ENCODE measurements around the gene GATD1.

Gene GATD1

GRCh38 chr11:798093-798713, 20.9 kb upstream of the GATD1 start, which contains the start of gene SLC25A22:
TSS of gene SLC25A22 (minus strand) at chr11:798281. CDS start at chr11:795006, 3,275 bp downstream.
- H3K4me3 ChIP-seq (ENCODE audit: low read length), result peak within 1 kb of the TSS; percentile 88
- peak within 1 kb of the TSS; percentile 90 for H3K4me2 ChIP-seq (ENCODE audit: low read length)
- no peaks in the 10 kb centered on the region for H3K27me3 ChIP-seq (ENCODE audit: control insufficient read depth, insufficient read depth, low read length)
- H3K36me3 ChIP-seq (ENCODE audit: insufficient read depth, low read length), result peaks cover 28% of the 10 kb centered on the region
- no peaks in the 10 kb centered on the region for H3K9me3 ChIP-seq (replicated peaks; ENCODE audit: low read length)
- H3K4me1 ChIP-seq (ENCODE audit: control insufficient read depth, insufficient read depth, low read length), result peaks cover 35% of the 10 kb centered on the region
- peak within 1 kb of the TSS; percentile 84 for H3K9ac ChIP-seq (ENCODE audit: low read depth, low read length)

- Histone ChIP-seq H3K27me3 (ENCODE audit: control insufficient read depth, insufficient read depth, low read length) (no peaks in the 10 kb centered on the region), H3K9ac (ENCODE audit: low read depth, low read length) (peak overlapping the region; percentile 84), H3K9me3 (replicated peaks; ENCODE audit: low read length) (no peaks in the 10 kb centered on the region), H3K4me2 (ENCODE audit: low read length) (peak overlapping the region; percentile 90), H3K4me1 (ENCODE audit: control insufficient read depth, insufficient read depth, low read length) (peaks cover 35% of the 10 kb centered on the region), H3K36me3 (ENCODE audit: insufficient read depth, low read length) (peaks cover 28% of the 10 kb centered on the region), H3K4me3 (ENCODE audit: low read length) (peak overlapping the region; percentile 88)
These were observed 20.2 kb upstream of the GATD1 start for GRCh38 chr11:797296-798092.

DNA sequence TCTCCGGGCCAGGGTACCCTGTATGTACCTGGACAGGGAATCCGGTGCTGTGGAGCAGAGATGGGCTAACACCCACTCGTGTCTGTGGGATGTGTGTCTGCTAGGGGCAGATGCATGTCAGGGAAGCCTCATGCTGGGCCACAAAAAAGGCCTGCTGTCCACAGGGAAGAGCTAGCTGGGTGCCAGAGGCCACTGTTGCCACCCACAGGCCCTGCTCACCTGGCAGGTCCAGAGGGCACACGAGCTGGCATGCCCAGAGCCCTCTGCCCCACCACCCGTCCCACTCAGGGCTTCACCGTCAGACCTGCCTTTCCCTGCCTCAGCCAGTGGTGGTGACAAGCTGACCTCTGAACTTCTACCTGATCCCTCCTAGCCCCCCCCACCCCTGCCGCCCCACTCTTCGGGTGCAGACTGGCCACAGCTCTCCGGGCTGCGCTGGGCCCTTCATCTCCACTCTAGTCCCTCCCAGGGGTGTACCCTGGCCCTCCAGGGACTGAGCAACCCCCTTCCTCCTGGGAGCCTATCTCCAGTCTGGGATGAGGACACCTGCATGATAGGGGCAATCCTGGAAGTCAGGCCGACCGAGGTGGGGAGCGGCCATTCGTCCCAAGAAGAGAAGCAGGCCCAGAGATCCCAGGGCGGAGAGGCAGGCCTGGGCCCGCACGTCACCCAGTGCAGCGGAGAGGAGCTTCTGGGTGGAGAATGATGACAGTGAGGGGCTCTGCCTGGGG, 19.4 kb upstream of the GATD1 start:
- Histone ChIP-seq H3K9ac (ENCODE audit: low read depth, low read length) (peak overlapping the region; percentile 84), H3K9me3 (replicated peaks; ENCODE audit: low read length) (no peaks in the 10 kb centered on the region), H3K4me1 (ENCODE audit: control insufficient read depth, insufficient read depth, low read length) (peaks cover 35% of the 10 kb centered on the region), H3K4me3 (ENCODE audit: low read length) (peak overlapping the region; percentile 88), H3K27me3 (ENCODE audit: control insufficient read depth, insufficient read depth, low read length) (no peaks in the 10 kb centered on the region), H3K4me2 (ENCODE audit: low read length) (peak overlapping the region; percentile 90), H3K36me3 (ENCODE audit: insufficient read depth, low read length) (peaks cover 21% of the 10 kb centered on the region)

GRCh38 chr11:795634-796564, 18.6 kb upstream of the GATD1 start:
- Histone ChIP-seq H3K4me2 (ENCODE audit: low read length) (peak overlapping the region; percentile 90), H3K9me3 (replicated peaks; ENCODE audit: low read length) (no peaks in the 10 kb centered on the region), H3K4me3 (ENCODE audit: low read length) (peak overlapping the region; percentile 88), H3K4me1 (ENCODE audit: control insufficient read depth, insufficient read depth, low read length) (peaks cover 35% of the 10 kb centered on the region), H3K36me3 (ENCODE audit: insufficient read depth, low read length) (peaks cover 13% of the 10 kb centered on the region), H3K27me3 (ENCODE audit: control insufficient read depth, insufficient read depth, low read length) (no peaks in the 10 kb centered on the region), H3K9ac (ENCODE audit: low read depth, low read length) (peak overlapping the region; percentile 84)

DNA sequence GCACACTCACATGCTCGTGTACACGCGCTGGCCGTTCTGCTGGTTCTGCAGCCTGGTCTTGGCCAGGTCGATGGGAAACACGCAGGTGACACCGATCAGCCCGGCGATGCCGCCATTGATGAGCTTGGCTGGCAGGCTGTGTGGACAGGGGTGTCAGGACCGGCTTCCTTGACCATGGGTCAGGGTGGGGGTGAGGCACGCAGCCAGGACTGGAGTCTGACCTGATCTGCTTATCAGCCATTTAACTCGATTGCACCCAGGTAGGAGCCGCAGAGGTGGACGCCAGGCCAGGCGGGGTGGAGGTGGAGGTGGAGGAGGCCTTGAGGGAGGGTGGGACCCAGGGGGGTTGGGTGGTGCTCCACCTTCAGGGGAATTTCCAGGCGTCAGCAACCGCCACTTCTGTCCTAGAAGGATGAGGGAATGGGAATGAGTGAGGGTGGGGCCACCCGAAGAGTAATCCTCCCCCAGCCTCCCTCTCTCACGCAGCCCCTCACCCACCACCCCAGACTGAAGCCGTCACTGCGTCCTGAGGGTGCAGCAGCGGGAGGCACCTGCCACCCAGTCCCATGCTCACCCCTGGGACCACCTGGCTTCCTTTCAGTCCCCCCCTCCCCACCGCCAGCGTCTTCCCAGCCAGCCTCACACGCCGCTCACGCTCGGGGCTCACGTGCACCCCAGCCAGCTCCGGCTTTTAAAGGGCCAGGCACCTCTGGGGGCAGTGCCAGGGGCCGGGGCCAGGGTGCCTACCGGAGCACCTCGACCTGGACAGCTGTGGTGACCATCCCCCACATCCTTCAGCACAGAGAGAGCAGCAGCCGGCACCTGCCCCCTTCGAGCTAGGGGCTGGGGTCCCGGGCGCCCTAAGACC, 17.7 kb upstream of the GATD1 start:
- no peaks in the 10 kb centered on the region for H3K27me3 ChIP-seq (ENCODE audit: control insufficient read depth, insufficient read depth, low read length)
- H3K9ac ChIP-seq (ENCODE audit: low read depth, low read length), result no peak overlapping the region
- no peaks in the 10 kb centered on the region for H3K9me3 ChIP-seq (replicated peaks; ENCODE audit: low read length)
- peak overlapping the region; percentile 88 for H3K4me3 ChIP-seq (ENCODE audit: low read length)
- peak overlapping the region; percentile 90 for H3K4me2 ChIP-seq (ENCODE audit: low read length)
- H3K4me1 ChIP-seq (ENCODE audit: control insufficient read depth, insufficient read depth, low read length), result peaks cover 35% of the 10 kb centered on the region
- peaks cover 13% of the 10 kb centered on the region for H3K36me3 ChIP-seq (ENCODE audit: insufficient read depth, low read length)

- Histone ChIP-seq H3K9me3 (replicated peaks; ENCODE audit: low read length) (no peaks in the 10 kb centered on the region), H3K4me2 (ENCODE audit: low read length) (peak overlapping the region; percentile 90), H3K4me1 (ENCODE audit: control insufficient read depth, insufficient read depth, low read length) (peaks cover 41% of the 10 kb centered on the region), H3K4me3 (ENCODE audit: low read length) (no peak overlapping the region), H3K27me3 (ENCODE audit: control insufficient read depth, insufficient read depth, low read length) (no peaks in the 10 kb centered on the region), H3K36me3 (ENCODE audit: insufficient read depth, low read length) (peaks cover 13% of the 10 kb centered on the region), H3K9ac (ENCODE audit: low read depth, low read length) (no peak overlapping the region)
These were observed 16.9 kb upstream of the GATD1 start for GRCh38 chr11:794013-794765.

- H3K9me3 ChIP-seq (replicated peaks; ENCODE audit: low read length), result no peaks in the 10 kb centered on the region
- H3K4me2 ChIP-seq (ENCODE audit: low read length), result no peak overlapping the region
- no peak overlapping the region for H3K4me3 ChIP-seq (ENCODE audit: low read length)
- peaks cover 42% of the 10 kb centered on the region for H3K4me1 ChIP-seq (ENCODE audit: control insufficient read depth, insufficient read depth, low read length)
- peaks cover 13% of the 10 kb centered on the region for H3K36me3 ChIP-seq (ENCODE audit: insufficient read depth, low read length)
- H3K27me3 ChIP-seq (ENCODE audit: control insufficient read depth, insufficient read depth, low read length), result no peaks in the 10 kb centered on the region
- no peak overlapping the region for H3K9ac ChIP-seq (ENCODE audit: low read depth, low read length)
These were observed 16.3 kb upstream of the GATD1 start for GRCh38 chr11:793556-793955.

DNA sequence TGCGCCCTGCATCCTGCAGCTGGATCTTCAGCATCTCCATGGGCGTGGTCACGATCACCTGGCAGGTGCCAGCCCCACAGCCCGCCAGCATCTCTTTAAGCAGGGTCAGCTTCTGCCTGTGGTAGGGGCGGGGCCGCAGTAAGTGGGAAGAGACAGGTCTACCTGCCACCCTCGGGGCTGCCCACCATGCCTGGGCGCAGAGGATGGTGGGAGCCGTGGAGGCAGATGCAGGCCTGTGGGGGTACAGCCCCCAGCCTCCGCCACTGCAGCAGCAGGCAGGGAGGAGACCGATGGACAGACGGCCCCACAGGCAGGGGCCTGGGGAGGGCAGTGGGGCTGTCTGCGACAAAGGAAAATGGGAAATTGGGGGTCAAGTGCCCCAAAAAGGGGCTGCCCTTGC, 15.6 kb upstream of the GATD1 start:
- peaks cover 38% of the 10 kb centered on the region for H3K4me1 ChIP-seq (ENCODE audit: control insufficient read depth, insufficient read depth, low read length)
- H3K4me3 ChIP-seq (ENCODE audit: low read length), result no peak overlapping the region
- H3K4me2 ChIP-seq (ENCODE audit: low read length), result no peak overlapping the region
- no peaks in the 10 kb centered on the region for H3K27me3 ChIP-seq (ENCODE audit: control insufficient read depth, insufficient read depth, low read length)
- H3K36me3 ChIP-seq (ENCODE audit: insufficient read depth, low read length), result peaks cover 13% of the 10 kb centered on the region
- no peak overlapping the region for H3K9ac ChIP-seq (ENCODE audit: low read depth, low read length)
- no peaks in the 10 kb centered on the region for H3K9me3 ChIP-seq (replicated peaks; ENCODE audit: low read length)

- Histone ChIP-seq H3K27me3 (ENCODE audit: control insufficient read depth, insufficient read depth, low read length) (no peaks in the 10 kb centered on the region), H3K4me1 (ENCODE audit: control insufficient read depth, insufficient read depth, low read length) (peaks cover 38% of the 10 kb centered on the region), H3K4me3 (ENCODE audit: low read length) (no peak overlapping the region), H3K4me2 (ENCODE audit: low read length) (no peak overlapping the region), H3K36me3 (ENCODE audit: insufficient read depth, low read length) (peaks cover 13% of the 10 kb centered on the region), H3K9ac (ENCODE audit: low read depth, low read length) (no peak overlapping the region), H3K9me3 (replicated peaks; ENCODE audit: low read length) (no peaks in the 10 kb centered on the region)
These were observed 15.2 kb upstream of the GATD1 start for GRCh38 chr11:792535-792821.
